ENCODE results near the gene HAVCR1.

Gene HAVCR1

DNA sequence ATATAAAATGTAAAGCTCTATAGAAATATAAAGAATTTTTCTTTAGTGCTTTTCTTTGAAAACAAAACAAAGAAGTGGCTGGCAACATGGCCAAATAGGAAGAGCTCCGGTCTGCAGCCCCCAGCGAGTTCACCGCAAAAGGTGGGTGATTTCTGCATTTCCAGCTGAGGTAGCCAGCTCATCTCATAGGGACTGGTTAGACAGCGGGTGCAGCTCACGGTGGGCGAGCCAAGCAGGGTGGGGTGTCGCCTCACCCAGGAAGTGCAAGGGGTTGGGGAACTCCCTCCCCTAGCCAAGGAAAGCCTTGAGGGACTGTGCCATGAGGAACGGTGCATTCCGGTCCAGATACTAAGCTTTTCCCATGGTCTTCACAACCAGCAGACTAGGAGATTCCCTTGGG is 74.9 kb downstream of the HAVCR1 start:
- DNase-seq = no peak
- no peak overlapping the region for H3K4me3 ChIP-seq (ENCODE audit: low read depth, low read length)
- no peaks in the 10 kb centered on the region for H3K4me1 ChIP-seq
- no peaks in the 10 kb centered on the region for H3K27me3 ChIP-seq
- no peak for TF ChIP-seq CTCF (IDR thresholded peaks at IDR 0.05; ENCODE audit: low read depth, low read length)
- no peaks in the 10 kb centered on the region for H3K36me3 ChIP-seq
- no peaks in the 10 kb centered on the region for H3K9me3 ChIP-seq

DNA sequence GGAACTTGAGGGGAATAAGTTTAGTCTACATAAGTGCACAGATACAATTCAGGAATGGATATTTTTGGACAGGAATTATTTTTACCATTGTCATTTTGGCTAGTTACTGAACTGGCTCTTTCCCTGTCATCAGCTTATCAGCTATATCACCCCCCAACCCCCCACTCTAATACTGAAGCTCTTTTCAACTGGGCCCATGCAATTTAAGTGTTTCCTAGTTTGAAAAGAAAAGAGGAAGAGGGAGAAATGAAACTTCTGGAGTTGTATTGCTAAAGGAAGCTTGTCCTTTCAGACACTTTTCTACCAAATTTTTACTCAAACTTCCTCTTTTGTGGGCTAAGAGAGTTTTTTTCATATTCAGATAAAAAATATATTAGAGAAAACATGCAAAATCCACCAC is 77.4 kb downstream of the HAVCR1 start:
- DNase-seq = no peak
- Histone ChIP-seq H3K9me3 (no peaks in the 10 kb centered on the region), H3K27me3 (no peaks in the 10 kb centered on the region), H3K36me3 (no peaks in the 10 kb centered on the region), H3K4me1 (no peaks in the 10 kb centered on the region), H3K4me3 (ENCODE audit: low read depth, low read length) (no peak overlapping the region)
- TF ChIP-seq CTCF (IDR thresholded peaks at IDR 0.05; ENCODE audit: low read depth, low read length) = no peak

All from BE2C (cell line).